Nephron progenitor cell (in vitro differentiated cells): ENCODE results near the gene DENND6B.

ENCODE experiments used
- DNase-seq: peaks from one replicate; pipeline ENCODE4 v3.0.0; 2021
- H3K27ac Mint-ChIP-seq: 2 replicates; pipeline ENCODE4 v1.8.0; 2021; ENCODE audit warnings: mild to moderate bottlenecking, moderate library complexity, mixed read lengths
- H3K27me3 Mint-ChIP-seq: 2 replicates; pipeline ENCODE4 v1.8.0; 2021; ENCODE audit warnings: mild to moderate bottlenecking, low read depth, mixed read lengths; ENCODE audit not compliant: poor library complexity
- H3K36me3 Mint-ChIP-seq: 2 replicates; pipeline ENCODE4 v1.8.0; 2021; ENCODE audit warnings: low read depth, mixed read lengths
- H3K4me1 Mint-ChIP-seq: 2 replicates; pipeline ENCODE4 v1.8.0; 2021; ENCODE audit warnings: mixed read lengths
- H3K4me3 Mint-ChIP-seq: 2 replicates; pipeline ENCODE4 v1.8.0; 2021; ENCODE audit warnings: mild to moderate bottlenecking, moderate library complexity, mixed read lengths
- H3K9me3 Mint-ChIP-seq: 2 replicates; pipeline ENCODE4 v1.8.0; 2021; ENCODE audit warnings: mild to moderate bottlenecking, moderate library complexity, mixed read lengths
- TF ChIP-seq, protein P1 (sequence below): fragments of 200-600 bp; sonication (generic); IDR thresholded peaks from 2 replicates; pipeline ENCODE4 v1.5.0; 2021; ENCODE audit warnings: antibody characterized with exemption

DENND6B gene

GRCh38 chr22:50299785-50300619 is 26.8 kb downstream of the DENND6B start:
- H3K9me3 Mint-ChIP-seq, result no peaks in the 10 kb centered on the region
- H3K27ac Mint-ChIP-seq, result no peak overlapping the region
- TF ChIP-seq, protein P1, sequence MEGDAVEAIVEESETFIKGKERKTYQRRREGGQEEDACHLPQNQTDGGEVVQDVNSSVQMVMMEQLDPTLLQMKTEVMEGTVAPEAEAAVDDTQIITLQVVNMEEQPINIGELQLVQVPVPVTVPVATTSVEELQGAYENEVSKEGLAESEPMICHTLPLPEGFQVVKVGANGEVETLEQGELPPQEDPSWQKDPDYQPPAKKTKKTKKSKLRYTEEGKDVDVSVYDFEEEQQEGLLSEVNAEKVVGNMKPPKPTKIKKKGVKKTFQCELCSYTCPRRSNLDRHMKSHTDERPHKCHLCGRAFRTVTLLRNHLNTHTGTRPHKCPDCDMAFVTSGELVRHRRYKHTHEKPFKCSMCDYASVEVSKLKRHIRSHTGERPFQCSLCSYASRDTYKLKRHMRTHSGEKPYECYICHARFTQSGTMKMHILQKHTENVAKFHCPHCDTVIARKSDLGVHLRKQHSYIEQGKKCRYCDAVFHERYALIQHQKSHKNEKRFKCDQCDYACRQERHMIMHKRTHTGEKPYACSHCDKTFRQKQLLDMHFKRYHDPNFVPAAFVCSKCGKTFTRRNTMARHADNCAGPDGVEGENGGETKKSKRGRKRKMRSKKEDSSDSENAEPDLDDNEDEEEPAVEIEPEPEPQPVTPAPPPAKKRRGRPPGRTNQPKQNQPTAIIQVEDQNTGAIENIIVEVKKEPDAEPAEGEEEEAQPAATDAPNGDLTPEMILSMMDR, result no peak
- H3K36me3 Mint-ChIP-seq, result peaks cover 4% of the 10 kb centered on the region
- DNase-seq, result peak; percentile 75
- peaks cover 52% of the 10 kb centered on the region for H3K4me1 Mint-ChIP-seq
- H3K4me3 Mint-ChIP-seq, result no peak overlapping the region
- H3K27me3 Mint-ChIP-seq, result peaks cover 9% of the 10 kb centered on the region

- TF ChIP-seq, protein P1, result no peak
- H3K27ac Mint-ChIP-seq, result no peak overlapping the region
- peaks cover 4% of the 10 kb centered on the region for H3K36me3 Mint-ChIP-seq
- DNase-seq, result no peak
- H3K9me3 Mint-ChIP-seq, result no peaks in the 10 kb centered on the region
- peaks cover 9% of the 10 kb centered on the region for H3K27me3 Mint-ChIP-seq
- peaks cover 50% of the 10 kb centered on the region for H3K4me1 Mint-ChIP-seq
- peak overlapping the region; percentile 52 for H3K4me3 Mint-ChIP-seq
Observed at GRCh38 chr22:50298937-50299784, 27.7 kb downstream of the DENND6B start.

GRCh38 chr22:50298266-50298637 is 28.6 kb downstream of the DENND6B start:
- Mint-ChIP-seq H3K36me3 (peaks cover 4% of the 10 kb centered on the region), H3K27ac (no peak overlapping the region), H3K27me3 (peaks cover 9% of the 10 kb centered on the region), H3K9me3 (no peaks in the 10 kb centered on the region), H3K4me3 (no peak overlapping the region), H3K4me1 (peaks cover 46% of the 10 kb centered on the region)
- DNase-seq, result no peak
- TF ChIP-seq, protein P1, result no peak

- TF ChIP-seq, protein P1, result no peak
- H3K4me3 Mint-ChIP-seq, result no peak overlapping the region
- H3K9me3 Mint-ChIP-seq, result no peaks in the 10 kb centered on the region
- peaks cover 46% of the 10 kb centered on the region for H3K4me1 Mint-ChIP-seq
- H3K27ac Mint-ChIP-seq, result no peak overlapping the region
- no peak for DNase-seq
- H3K36me3 Mint-ChIP-seq, result peaks cover 4% of the 10 kb centered on the region
- H3K27me3 Mint-ChIP-seq, result peaks cover 9% of the 10 kb centered on the region
Observed at GRCh38 chr22:50297510-50298265, 29.1 kb downstream of the DENND6B start.

DNA sequence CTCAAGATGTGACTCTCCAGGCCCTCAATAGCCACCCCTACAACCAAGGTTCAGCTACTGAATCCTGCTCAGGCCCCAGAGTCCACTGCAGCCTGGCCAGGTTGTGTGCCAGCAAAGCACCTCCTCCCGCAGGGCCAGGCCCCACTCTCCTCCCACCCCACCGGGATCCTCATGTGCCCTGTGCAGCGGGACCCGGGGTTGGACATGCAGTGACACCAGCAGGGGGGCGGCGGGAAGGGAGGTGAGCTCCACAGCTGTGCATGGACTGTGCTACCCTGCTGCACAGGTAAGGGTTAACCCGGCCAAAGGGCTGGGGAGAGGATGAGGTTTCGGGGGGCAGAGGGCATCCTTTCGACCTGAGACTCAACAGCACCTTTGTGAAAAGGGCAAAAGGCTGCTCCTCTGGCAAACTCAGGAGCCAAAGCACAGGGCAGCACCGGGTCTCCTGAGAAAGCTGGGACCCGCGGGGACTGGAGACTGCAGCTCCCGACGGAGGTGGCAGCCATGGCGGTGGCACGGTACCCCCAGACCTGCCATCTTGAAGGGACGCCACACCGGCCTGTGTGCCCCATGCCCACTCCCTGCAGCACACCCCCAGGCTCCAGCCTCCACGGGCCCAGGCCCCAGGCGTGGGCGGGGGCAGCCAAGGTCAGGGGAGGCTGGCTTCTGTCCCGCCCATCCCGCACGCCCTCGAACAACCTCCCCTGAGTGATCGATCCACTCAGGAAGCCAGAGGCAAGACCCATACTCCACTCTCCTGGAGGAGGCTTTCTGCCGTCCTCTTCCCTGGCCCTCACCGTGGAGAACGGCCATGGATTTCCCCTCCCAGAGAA is 29.9 kb downstream of the DENND6B start:
- Mint-ChIP-seq H3K4me1 (peaks cover 46% of the 10 kb centered on the region), H3K9me3 (no peaks in the 10 kb centered on the region), H3K27me3 (peaks cover 9% of the 10 kb centered on the region), H3K36me3 (peaks cover 4% of the 10 kb centered on the region), H3K4me3 (no peak overlapping the region), H3K27ac (no peak overlapping the region)
- TF ChIP-seq, protein P1, result no peak
- no peak for DNase-seq
